HG03135 (cell line): Measurements from ENCODE around the gene TFAM.

Experiments
- ATAC-seq: cut with Tn5 transposase; IDR thresholded peaks from one replicate; pipeline ENCODE4 v1.9.1; 2021; ENCODE audit warnings: mild to moderate bottlenecking, moderate library complexity; ENCODE audit not compliant: unreplicated experiment

The TFAM gene

DNA sequence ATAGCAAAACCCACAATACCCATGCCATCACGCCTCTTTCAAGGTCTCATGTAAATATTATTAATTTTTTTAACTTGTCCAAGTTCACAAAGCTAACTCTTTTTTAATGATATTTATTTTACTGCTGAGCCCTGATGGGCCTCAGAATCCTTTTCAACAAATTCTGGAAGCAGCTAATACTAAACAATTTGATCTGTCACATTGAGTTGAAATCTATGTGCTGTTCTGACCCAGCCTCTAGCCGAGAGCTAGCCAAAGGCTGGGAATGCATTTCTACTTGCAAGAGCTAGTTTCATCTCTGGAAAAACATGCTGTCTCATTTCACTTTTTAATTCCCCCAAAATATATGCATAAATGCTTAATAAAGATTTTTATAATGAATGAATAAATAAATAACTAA is 47.9 kb downstream of the TFAM start:
- no peak for ATAC-seq

DNA sequence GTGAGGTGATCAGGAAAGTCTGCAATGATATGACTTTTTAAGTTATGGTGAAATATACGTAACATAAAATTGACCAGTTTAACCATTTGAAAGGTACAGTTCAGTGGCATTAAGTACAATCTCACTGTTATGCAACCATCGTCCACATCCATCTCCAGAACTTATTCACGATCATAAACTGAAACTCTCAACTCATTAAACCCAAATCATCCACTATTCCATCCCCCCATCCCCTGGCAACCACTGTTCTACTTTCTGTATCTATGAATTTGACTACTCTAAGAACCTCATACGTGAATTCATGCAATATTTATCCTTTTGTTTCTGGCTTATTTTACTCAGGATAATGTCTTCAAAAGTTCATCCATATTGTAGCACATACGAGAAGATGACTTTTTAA is 48.4 kb downstream of the TFAM start:
- ATAC-seq = no peak

DNA sequence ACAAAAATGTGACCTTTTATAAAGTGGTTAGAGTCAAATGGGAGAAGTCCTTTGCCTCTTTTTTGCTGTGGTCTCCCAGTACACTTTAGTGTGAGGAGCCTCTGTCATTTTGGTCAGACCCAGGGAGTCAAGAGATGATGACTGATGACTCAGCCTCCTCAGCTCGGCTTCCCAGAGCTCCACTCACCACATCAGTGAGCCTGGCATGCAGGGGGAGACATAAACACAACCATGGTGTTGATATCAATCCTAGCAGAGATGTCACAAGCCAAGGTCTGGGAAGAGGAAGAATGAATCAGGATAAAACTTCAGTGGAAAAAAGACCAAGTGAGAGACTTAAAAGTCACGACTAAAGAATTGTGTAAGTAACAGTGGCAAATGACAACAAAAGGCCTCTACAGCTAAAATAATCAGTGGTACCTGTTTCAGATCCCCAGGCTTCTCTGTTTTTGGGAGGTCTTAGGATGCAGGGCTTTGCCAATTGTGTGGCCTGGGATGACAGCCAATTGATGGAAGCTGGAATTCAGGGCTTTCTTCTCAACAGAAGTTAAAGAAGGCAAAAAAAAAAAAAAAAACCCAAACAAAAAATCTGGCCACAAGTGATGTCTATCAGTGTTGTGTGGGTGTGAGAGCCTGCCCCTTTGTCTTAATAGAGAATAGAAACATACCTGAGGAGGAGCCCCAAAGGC is 50.2 kb downstream of the TFAM start:
- ATAC-seq = no peak

DNA sequence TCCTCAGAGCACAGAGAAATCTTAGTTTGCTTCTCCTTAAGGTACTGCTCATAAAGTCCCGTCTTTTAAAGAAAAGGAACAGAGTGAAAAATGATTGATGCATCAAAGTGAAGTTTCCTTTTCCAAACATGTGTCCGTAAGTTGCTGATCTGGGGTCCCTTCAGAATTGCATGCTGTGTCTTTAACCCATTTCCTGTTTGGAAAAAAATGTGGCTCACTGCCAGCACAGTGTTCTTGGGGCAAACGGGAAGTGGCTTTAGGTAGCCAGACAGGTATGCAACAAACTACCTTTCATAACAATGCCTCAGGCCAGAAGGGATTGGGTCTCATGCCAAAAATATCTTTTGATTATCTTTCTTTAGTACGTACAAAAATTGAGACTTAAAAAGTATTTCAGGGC is 50.9 kb downstream of the TFAM start:
- ATAC-seq = no peak

DNA sequence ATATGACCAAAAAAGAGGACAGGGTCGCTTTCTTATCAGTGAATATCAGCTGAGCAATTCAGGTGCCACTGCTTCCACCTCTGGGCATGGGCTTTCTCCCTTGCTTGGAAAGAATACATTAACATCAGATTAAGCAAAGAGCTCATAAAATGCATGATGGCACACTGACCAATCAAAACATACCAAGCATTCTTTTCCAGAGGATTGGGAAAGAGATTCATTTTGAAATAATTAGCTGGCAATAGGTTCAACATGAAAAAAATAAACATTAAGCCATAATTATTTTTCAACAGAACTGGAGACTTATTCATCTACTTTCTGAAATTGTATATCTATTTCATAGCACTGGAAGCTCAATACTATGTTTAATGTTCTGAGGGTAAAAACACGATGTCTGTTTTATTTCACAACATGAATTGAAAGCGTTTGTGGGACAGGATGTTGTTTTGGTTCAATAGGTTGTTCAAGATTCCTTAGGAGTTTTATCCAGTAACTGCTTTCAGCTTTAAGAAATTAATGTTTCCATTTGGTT is 53.2 kb downstream of the TFAM start:
- no peak for ATAC-seq

DNA sequence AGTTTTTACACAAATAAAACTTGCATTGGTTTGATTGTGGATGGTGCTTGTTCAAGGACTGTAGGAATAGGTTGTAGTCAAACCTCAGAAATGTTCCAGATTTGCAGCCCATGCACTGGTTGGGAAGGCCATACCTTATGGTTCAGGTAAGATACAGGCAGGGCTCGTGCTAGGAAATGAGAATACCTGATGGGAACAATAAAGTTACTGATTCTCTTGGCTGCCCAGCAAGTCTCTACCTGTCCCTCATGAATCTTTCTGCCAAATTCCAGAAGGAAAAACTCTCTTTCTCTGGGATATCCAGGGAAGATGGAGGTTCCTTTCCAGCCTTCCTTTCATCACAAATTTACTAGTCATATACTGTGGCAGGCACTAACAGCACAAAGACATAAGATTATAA is 53.8 kb downstream of the TFAM start:
- ATAC-seq = no peak

DNA sequence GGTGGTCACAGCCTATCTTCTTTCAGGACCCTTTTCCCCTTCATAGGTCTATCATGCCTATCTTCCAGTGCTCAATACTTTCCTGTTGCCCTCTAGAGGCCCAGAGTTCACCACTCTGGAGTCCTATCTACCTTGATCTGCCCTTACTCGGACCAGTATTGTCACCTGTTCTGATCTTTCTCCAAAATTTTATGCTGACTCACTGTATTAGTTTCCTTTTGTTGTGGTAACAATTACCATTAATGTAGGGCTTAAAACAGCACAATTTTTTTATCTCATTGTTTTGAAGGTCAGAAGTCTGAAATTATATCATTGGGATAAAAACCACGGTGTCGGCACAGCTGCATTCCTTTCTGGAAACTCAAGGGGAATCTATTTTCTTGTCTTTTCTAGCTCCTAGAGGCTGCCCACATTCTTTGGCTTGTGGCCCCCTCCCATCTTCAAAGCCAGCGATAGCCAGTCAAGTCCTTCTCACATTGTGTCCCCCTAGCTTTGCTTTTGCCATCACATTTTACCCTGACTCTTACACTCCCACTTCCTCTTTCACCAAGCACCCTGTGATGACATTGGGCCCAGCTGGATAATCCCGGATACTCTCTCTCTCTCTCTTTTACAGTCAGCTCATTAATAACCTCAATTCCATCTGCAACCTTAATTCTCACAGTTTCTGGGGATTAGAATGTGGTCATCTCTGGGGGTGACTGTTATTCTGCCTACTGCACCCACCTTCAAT is 54.6 kb downstream of the TFAM start:
- ATAC-seq = no peak

DNA sequence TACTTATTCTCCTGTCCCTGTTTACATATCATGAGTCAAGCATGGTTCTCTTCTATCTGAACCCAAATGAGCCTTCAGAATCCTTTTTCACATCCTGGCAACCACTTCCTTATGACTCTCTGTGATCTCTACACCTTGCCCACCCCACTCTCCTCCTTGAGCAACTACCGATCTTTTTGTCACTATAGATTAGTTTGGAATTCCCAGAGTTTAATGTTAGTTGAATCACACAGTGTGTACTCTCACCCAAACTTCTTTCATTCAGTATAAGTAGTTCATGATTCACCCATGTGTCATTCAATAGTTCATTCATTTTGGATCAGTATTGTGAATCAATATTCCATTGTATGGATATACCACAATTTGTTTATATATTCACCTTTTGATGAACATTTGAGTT is 55.3 kb downstream of the TFAM start:
- ATAC-seq = no peak

DNA sequence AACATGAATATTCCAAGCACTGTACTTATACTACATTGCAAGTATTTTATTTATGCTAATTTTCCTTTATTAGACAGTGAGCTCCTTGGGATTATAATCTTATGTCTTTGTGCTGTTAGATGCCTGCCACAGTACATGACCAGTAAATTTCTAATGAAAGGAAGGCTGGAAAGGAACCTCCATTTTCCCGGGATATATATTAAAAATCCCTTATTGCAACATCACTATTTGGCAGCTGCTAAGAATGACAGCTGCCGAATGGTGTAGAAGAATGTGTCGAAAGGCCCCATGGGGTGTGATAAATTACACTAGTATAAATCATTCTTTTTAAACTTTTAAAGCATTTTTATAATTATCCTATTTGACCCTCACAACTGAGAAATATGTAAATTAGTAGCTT is 59.1 kb downstream of the TFAM start:
- ATAC-seq = no peak

DNA sequence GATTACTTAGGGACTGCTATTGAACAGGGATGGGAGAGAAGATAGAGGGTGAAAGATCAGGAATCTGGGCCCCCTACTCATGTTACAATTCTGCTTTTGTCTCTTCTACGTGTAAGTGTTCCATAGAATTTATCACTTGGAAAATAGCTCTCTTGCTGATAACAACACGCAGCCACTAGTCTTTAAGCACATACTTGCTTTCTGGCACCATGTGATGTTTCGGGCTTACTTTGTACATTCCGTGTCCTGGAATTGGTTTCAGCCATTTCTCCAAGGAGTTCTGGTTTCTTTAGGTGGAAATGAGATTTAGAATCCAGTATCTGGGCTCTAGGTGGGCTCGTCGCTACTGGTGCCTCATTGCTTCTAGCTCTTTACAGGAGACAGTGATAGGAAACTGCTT is 59.7 kb downstream of the TFAM start:
- ATAC-seq = no peak

DNA sequence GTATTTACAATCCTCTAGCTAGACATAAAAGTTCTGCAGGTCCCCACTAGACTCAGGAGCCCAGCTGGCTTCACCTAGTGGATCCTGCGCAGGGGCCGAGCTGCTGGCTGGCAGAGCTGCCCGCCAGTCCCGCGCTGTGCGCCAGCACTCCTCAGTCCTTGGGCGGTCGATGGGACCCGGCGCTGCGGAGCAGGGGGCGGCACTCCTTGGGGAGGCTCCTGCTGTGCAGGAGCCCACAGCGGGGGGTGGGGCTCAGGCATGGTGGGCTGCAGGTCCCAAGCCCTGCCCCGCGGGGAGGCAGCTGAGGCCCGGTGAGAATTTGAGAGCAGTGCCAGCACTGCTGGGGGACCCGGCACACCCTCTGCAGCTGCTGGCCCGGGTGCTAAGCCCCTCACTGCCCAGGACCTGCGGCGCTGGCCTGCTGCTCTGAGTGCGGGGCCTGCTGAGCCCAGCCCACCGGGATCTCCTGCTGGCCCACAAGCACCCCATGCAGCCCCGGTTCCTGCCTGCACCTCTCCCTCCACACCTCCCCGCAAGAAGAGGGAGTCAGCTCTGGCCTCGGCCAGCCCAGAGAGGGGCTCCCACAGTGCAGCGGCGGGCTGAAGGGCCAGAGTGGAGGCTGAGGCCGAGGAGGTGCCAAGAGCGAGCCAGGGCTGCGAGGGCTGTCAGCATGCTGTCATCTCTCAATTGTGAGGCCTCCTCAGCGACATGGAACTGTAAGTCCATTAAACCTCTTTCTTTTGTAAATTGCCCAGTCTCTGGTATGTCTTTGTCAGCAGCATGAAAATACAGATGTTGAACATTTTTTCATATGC is 63.1 kb downstream of the TFAM start:
- ATAC-seq = no peak
